Stimulated activated CD8-positive, alpha-beta memory T cell treated with anti-CD3 and anti-CD28 coated beads, Interleukin-15, amount 100 ng/mL, for 48 hours (primary cell): ENCODE measurements around the gene TGFBI.

Experiments used
- DNase-seq, 2 donors: peaks; one replicate each; pipeline ENCODE4 v3.0.0-alpha.2; 2020; ENCODE audit warnings: low read depth in 2 of 2

The TGFBI gene

GRCh38 chr5:136063778-136064465, 35.1 kb downstream of the TGFBI start:
- no peak for DNase-seq

- no peak for DNase-seq
These were observed 35.7 kb downstream of the TGFBI start for GRCh38 chr5:136064510-136064909.

DNA sequence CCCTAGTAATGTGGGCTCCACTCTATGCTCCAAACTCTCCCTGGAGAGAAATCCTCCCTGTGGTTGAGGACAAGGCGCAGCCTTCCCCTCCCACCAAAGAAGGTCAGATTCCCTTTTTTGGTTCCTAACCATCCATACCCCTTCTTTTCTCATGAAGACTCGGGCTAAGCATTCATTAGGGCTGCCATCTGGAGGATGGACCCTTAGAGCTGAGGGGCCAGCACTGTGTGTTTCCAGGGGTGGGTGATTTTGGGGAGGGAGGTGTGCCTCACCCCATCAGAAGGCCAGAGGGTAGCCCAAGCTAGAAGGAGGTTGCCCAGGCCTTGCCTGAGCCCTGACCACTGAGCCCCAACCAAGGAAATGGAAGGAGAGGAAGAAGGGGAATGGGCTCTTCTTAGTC, 36.8 kb downstream of the TGFBI start:
- DNase-seq: no peak

DNA sequence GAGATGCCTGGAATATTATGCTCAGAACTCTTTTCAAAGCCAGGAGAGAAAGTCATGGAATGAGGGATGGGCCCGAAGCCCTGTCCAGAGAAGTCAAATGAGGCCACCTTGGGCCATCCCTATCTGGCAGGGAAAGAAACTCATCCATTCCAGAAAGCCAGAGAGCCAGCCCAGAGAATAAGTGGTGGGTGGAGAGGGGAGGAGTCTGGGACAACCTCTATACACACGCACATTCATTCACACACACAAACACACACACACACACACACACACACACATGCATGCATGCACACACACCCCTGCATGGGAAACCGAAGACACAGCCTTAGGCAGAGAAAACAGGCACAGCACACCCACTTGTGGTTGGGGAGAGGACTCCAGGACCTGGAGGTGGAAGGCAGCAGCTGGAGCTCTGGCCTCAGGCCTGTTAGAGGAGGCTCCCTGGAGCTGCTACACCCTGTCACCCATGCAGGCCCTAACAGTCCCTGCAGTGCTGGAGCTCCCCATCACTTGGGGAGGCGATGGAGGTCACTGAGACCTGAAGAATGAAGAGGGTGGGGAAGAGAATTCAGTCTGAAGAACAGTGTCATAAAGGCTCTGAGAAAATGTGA, 38.0 kb downstream of the TGFBI start:
- no peak for DNase-seq

GRCh38 chr5:136067422-136067821, 38.6 kb downstream of the TGFBI start:
- no peak for DNase-seq

DNA sequence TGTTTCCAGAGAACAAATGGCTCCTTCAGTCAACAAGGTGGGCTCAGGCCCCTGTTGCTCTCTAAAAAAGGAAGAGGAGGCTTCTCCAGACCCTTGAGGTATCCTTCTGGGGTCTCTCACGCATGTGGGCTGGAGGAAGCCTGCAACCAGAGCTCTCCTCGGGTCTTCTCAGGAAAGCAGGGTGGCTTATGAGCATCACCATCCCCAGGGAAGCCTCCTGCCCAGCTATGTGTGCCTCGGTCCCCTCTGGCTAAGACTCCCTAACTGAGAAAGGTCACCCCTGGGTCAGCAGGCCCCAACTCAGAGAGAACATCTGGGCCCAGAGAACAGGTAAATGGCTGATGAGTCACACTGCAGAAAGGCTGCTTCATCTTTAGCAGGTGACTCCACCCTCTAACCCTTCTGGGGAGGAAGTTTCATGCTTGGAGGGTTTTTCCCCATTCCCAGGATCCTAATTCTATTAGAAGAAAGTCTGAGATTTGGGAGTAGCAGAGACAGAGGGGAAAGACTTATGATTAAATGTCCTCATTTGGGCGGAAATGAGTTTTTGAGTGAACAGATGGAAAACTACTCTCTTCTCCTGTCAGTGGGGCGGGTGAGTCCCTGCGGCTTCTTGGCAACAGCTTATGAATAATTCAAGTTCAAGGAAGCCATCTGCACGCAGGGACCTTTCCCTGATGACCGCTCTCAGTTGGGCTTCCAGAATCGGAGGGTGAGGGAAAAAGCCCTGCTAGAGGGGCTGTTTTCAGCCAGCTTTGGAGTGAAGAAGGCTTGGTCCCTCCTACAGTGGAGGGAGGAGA, 41.9 kb downstream of the TGFBI start:
- no peak for DNase-seq

GRCh38 chr5:136073714-136074529, 45.1 kb downstream of the TGFBI start:
- DNase-seq: no peak

GRCh38 chr5:136075466-136075891, 46.7 kb downstream of the TGFBI start:
- DNase-seq: no peak

- DNase-seq: no peak
These were observed 47.3 kb downstream of the TGFBI start for GRCh38 chr5:136076067-136076466.

GRCh38 chr5:136076881-136077445, 48.2 kb downstream of the TGFBI start:
- no peak for DNase-seq

GRCh38 chr5:136079195-136079985, 50.6 kb downstream of the TGFBI start:
- no peak for DNase-seq

- DNase-seq: no peak
These were observed 51.3 kb downstream of the TGFBI start for GRCh38 chr5:136080113-136080482.

DNA sequence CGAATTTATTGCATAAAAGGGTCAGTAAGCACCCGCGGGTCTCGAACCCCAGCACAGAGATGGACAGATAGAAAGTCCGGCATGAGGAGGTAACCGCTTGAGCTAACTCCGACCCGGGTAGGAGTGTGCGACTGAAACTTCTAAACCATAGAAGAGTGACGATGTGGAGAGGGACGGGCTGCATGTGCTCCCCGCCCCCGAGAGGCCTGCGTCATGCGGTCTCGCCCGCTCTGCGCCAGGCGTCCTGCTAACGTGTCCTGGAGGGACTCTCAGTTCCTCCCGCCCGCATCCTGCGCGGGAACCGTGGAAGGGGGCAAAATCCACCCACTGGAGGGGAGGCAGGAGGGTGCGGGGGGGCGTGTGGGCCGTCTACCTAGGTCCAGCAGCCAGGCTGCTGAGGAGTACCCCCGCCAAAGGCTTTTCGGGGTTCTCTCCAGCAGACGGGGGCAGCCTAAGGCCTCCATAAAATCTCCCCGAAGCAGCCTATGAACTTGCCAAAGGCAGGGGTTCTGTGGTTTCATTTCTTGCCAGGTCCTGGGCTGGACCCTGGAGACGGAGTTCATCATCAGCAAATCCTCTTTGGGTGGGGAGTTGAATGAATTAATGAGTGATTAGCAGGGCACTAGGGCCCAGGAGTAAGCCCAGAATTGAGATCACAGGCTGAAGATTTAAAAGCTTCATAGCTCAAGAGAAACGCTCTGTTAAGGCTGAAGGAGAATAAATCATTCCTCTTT, 51.9 kb downstream of the TGFBI start:
- peak; percentile 60 to 65 for DNase-seq

DNA sequence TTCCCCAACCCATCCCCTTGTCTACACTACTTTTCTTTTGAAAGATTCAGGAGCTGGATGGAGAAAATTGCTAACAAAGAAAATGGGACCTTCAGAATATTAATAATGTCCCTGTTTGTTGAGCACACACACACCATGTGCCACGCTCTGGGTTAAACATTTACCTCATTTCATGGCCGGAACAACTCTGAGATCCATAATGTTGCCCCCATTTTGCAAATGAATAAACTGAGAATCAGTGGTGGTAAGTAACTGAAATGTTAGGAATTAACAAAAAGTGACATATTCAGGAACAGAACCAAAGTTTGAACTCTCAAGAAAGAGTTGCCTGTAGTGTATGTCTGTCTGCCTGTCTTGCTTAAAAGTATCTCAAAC, 52.4 kb downstream of the TGFBI start:
- DNase-seq: no peak

DNA sequence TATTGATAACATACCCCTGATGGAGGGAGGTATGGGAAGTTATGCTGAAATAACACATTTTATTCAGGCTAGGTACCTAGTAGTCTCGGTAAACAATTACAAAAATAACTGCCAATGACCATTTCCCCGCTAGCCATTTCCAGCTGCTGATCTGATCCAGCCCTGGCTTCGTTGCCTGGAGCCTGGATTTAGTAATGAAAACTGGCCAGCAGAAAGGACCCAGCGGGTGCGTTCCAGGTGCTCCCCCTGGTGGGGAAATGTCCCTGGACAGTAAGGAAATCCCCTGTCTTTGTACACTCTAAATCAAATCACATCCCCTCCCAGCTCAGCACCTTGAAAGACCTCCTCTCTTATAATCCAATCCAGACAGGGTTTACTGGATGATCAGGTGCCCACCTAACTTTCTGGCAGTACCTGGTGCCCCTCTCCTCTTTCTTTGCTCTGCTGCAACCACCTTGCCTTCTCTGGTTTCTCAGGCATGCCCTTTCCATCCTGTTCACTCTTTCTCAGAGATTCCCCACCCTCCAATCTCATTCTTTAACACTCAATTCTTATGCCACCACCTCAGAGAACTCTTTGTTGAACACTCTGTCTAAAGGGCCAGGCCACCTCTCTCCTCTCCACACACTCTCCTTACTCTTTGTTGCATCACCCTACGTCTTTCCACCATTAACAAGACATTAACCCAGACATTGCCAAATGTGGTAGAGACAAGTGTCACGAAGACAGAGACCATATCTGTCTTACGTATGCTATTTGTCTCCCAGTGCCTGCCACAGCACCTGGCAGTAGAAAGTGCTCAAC, 53.8 kb downstream of the TGFBI start:
- peak; percentile 18 to 22 for DNase-seq

- no peak for DNase-seq
These were observed 55.9 kb downstream of the TGFBI start for GRCh38 chr5:136084698-136085097.

GRCh38 chr5:136086783-136087566, 58.2 kb downstream of the TGFBI start:
- DNase-seq: no peak
